ENCODE data around the gene PDE1A. TPM values are rescaled to one million over a fixed set of nuclear protein-coding genes. Genes with fewer than 3 reads are reported as not detected.

PDE1A gene
- 1 to 10 TPM in 4 of 6 donors, under 1 TPM in 2; 0.60 to 4.2 (median 1.4) TPM for total RNA-seq
- 1 to 10 TPM; 1.6 to 2.2 TPM for polyA plus RNA-seq

DNA sequence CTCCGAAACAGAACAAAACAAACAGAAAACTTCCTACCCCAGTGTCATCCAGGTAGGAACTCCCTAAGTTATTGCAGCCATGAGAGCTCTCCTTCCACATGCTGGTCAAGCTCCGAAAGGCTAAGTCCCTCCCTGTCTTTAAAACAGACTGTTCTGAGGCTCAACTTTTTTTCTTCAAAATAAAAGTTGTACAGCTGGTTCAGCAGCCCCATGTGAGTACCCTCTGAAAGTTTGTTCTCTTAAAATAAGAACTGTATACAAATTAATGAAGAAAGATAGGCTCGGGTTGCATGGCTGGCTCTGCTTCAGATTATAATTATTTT, at the start of gene PDE1A:
PDE1A (minus strand) TSS at position 119 of the 323 bp plus-strand sequence.
- Histone ChIP-seq H3K9me3 (no peaks in the 10 kb centered on the region), H3K36me3 (no peaks in the 10 kb centered on the region), H3K27me3 (no peaks in the 10 kb centered on the region), H3K4me1 (no peaks in the 10 kb centered on the region), H3K4me3 (peak within 1 kb of the TSS in 2 of 4 donors; percentile 15 to 21), H3K27ac (peak within 1 kb of the TSS in 2 of 4 donors; percentile 15 to 50)
- DNase-seq (no peak), FAIRE-seq (no peak), ATAC-seq (peak in 3 of 4 donors; percentile 43 to 75 (median 48))
- intact Hi-C loops (cut with DNase I), result no loop called here
- TF ChIP-seq, protein P1, sequence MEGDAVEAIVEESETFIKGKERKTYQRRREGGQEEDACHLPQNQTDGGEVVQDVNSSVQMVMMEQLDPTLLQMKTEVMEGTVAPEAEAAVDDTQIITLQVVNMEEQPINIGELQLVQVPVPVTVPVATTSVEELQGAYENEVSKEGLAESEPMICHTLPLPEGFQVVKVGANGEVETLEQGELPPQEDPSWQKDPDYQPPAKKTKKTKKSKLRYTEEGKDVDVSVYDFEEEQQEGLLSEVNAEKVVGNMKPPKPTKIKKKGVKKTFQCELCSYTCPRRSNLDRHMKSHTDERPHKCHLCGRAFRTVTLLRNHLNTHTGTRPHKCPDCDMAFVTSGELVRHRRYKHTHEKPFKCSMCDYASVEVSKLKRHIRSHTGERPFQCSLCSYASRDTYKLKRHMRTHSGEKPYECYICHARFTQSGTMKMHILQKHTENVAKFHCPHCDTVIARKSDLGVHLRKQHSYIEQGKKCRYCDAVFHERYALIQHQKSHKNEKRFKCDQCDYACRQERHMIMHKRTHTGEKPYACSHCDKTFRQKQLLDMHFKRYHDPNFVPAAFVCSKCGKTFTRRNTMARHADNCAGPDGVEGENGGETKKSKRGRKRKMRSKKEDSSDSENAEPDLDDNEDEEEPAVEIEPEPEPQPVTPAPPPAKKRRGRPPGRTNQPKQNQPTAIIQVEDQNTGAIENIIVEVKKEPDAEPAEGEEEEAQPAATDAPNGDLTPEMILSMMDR (IDR thresholded peaks at IDR 0.05), result no peak
- WGBS, 2 donors, result 16 to 18% methylated on average over 3 of the region's 3 CpGs

GRCh38 chr2:182473635-182474034, 46.8 kb upstream of the PDE1A start:
- ATAC-seq (no peak), DNase-seq (no peak), FAIRE-seq (no peak)
- intact Hi-C loops (cut with DNase I), result no loop called here
- Histone ChIP-seq H3K36me3 (no peaks in the 10 kb centered on the region), H3K9me3 (peaks cover 0 to 4% (median 0%) of the 10 kb centered on the region in 4 donors), H3K27me3 (no peaks in the 10 kb centered on the region), H3K4me1 (no peaks in the 10 kb centered on the region), H3K27ac (no peak overlapping the region), H3K4me3 (no peak overlapping the region)
- WGBS, 2 donors, result 66 to 83% methylated on average over 4 of the region's 4 CpGs
- TF ChIP-seq, protein P1 (IDR thresholded peaks at IDR 0.05), result no peak

DNA sequence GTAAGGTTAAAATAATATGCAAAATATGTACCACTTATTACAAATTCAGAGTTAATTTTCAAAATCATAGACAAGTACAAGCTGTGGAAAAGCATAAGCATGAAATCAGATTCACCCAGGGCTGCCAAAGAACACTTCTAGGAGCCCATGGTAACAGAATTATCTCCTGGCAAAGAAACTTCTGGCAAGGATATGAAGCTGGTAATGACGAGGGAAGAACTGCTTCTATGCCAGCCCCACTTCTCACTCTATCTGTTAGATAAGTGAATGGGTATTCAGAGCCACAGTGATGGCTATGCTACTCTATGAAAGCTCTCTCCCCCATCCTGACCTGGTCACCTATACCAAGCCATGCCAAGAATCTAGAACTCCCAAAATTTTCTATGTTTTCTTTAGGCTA, 36.9 kb upstream of the PDE1A start:
- ATAC-seq, result no peak
- H3K27me3 ChIP-seq, result no peaks in the 10 kb centered on the region
- no peak for FAIRE-seq
- H3K4me1 ChIP-seq, result no peaks in the 10 kb centered on the region
- no peak overlapping the region for H3K4me3 ChIP-seq
- intact Hi-C loops (cut with DNase I), result no loop called here
- H3K9me3 ChIP-seq, result peaks cover 0 to 1% (median 0%) of the 10 kb centered on the region in 4 donors
- no peak for DNase-seq
- H3K27ac ChIP-seq, result no peak overlapping the region
- 22 to 31% methylated on average over 1 of the region's 1 CpG for WGBS, 2 donors
- no peaks in the 10 kb centered on the region for H3K36me3 ChIP-seq
- TF ChIP-seq, protein P1 (IDR thresholded peaks at IDR 0.05), result no peak

DNA sequence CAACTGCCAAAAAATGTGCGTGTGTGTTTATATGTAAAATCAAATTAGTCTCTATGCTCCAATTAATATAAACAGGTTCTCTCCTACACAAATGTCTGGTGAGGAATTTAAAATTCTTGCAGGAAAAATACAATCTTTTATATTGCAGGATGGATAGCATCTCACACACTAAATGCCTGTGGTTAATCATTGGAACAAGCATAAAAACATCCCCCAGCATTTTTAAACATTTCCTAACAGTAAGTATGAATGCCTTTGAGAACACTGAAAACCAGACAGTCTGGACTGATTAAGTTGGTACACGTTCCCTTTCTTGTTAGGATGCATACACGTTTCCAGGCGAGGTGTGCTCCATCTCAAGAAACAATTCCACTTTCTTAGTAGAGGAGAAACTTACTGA, 29.9 kb upstream of the PDE1A start:
- Histone ChIP-seq H3K4me1 (no peaks in the 10 kb centered on the region), H3K27ac (no peak overlapping the region), H3K27me3 (no peaks in the 10 kb centered on the region), H3K4me3 (no peak overlapping the region), H3K36me3 (no peaks in the 10 kb centered on the region), H3K9me3 (no peaks in the 10 kb centered on the region)
- DNase-seq (no peak), FAIRE-seq (no peak), ATAC-seq (no peak)
- WGBS, 2 donors, result 69 to 72% methylated on average over 4 of the region's 4 CpGs
- intact Hi-C loops (cut with DNase I), result no loop called here
- TF ChIP-seq, protein P1 (IDR thresholded peaks at IDR 0.05), result no peak

- TF ChIP-seq, protein P1 (IDR thresholded peaks at IDR 0.05), result no peak
- WGBS, 2 donors, result 86 to 93% methylated on average over 2 of the region's 2 CpGs
- Histone ChIP-seq H3K27me3 (no peaks in the 10 kb centered on the region), H3K36me3 (no peaks in the 10 kb centered on the region), H3K9me3 (no peaks in the 10 kb centered on the region), H3K27ac (no peak overlapping the region), H3K4me3 (no peak overlapping the region), H3K4me1 (no peaks in the 10 kb centered on the region)
- intact Hi-C loops (cut with DNase I), result no loop called here
- FAIRE-seq (no peak), DNase-seq (no peak), ATAC-seq (no peak)
These were observed 25.7 kb upstream of the PDE1A start for GRCh38 chr2:182452456-182452990.
